ENCODE results near the gene BORCS6. TPM values are rescaled to one million over a fixed set of nuclear protein-coding genes. Genes with fewer than 3 reads are reported as not detected.

Gene BORCS6
- total and polyA plus RNA-seq, 2 donors from 2014 or later, result 8.6 to 15.4 TPM

DNA sequence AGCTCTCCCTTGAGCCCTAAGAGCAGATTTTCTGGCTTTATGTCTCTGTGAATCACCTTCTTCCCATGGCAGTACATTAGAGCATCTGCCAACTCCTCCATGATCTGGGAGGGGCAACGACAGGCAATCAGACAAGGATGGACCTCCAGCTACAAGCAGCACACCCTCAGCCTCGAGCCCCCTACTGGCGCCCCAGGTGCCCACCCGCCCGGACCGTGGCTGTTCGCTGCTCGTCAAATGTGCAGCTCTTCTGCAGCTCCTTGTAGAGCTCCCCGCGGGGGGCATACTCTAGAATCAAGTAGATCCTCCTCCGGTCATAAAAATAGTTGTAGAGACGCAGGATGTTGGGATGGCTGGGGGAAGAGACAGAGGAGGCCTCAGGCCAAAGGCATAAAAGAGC, 16.6 kb upstream of the BORCS6 start:
- Histone ChIP-seq H3K4me1 (ENCODE audit: control insufficient read depth in 2 of 3, insufficient read depth in 2 of 3, low read depth in 1 of 3, low read length in 3 of 3) (peaks cover 0 to 9% (median 0%) of the 10 kb centered on the region in 3 donors), H3K27ac (ENCODE audit: low read depth in 2 of 2, low read length in 2 of 2) (no peak overlapping the region), H3K36me3 (ENCODE audit: control insufficient read depth in 2 of 3, insufficient read depth in 3 of 3, low read length in 3 of 3) (no peaks in the 10 kb centered on the region), H3K27me3 (ENCODE audit: control insufficient read depth, insufficient read depth, low read length) (no peaks in the 10 kb centered on the region), H3K9me3 (ENCODE audit: control insufficient read depth in 2 of 3, insufficient read depth in 1 of 3, low read length in 3 of 3) (no peaks in the 10 kb centered on the region), H3K4me3 (ENCODE audit: low read length in 3 of 3) (no peak overlapping the region), H3K9ac (ENCODE audit: low read length in 3 of 3) (no peak overlapping the region)
- FAIRE-seq, result no peak
- peak in 1 of 5 donors; percentile 29 for DNase-seq
- intact Hi-C loops (cut with DNase I), result no loop called here
- TF ChIP-seq, protein P1, sequence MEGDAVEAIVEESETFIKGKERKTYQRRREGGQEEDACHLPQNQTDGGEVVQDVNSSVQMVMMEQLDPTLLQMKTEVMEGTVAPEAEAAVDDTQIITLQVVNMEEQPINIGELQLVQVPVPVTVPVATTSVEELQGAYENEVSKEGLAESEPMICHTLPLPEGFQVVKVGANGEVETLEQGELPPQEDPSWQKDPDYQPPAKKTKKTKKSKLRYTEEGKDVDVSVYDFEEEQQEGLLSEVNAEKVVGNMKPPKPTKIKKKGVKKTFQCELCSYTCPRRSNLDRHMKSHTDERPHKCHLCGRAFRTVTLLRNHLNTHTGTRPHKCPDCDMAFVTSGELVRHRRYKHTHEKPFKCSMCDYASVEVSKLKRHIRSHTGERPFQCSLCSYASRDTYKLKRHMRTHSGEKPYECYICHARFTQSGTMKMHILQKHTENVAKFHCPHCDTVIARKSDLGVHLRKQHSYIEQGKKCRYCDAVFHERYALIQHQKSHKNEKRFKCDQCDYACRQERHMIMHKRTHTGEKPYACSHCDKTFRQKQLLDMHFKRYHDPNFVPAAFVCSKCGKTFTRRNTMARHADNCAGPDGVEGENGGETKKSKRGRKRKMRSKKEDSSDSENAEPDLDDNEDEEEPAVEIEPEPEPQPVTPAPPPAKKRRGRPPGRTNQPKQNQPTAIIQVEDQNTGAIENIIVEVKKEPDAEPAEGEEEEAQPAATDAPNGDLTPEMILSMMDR (IDR thresholded peaks at IDR 0.05; ENCODE audit: borderline replicate concordance, extremely low read depth, insufficient read depth), result no peak

DNA sequence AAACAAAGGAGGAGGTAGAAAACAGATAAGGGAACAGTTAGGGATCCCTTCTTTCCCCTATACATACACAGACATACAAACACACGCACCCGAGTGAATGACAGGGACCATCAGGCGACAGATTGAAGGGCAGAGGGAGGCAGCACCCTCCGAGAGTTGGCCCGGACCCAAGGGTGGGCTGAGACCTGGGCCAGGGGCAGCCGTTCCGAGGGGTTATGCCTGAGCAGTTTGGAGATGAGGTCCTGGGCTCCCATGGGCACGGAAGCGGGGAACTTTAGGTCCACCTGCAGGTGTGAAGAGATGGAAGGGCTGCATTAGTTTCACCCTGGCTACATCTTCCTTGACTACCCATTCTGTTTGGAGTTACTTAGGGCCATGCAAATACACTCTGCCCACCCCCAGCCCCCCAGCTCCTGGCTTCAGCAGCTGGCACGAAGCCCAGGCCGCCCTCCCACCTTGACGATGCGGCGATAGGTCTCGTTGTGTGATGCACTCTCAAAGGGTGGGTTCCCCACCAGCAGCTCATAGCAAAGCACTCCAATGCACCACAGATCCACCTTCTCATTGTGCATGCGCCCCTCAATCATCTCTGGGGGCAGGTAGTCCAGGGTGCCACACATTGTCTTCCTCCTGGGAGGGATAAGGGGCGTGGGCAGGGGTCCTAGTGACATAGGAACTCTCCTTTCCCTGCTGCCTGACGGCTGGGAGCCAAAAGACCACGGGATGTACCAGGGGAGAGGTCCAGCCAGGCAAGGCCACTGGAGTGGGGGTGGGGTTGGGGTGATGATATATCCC, 15.0 kb upstream of the BORCS6 start:
- peaks cover 0 to under 1% (median 0%) of the 10 kb centered on the region in 3 donors for H3K4me1 ChIP-seq (ENCODE audit: control insufficient read depth in 2 of 3, insufficient read depth in 2 of 3, low read depth in 1 of 3, low read length in 3 of 3)
- intact Hi-C loops (cut with DNase I), result no loop called here
- no peak overlapping the region for H3K9ac ChIP-seq (ENCODE audit: low read length in 3 of 3)
- TF ChIP-seq, protein P1 (IDR thresholded peaks at IDR 0.05; ENCODE audit: borderline replicate concordance, extremely low read depth, insufficient read depth), result no peak
- H3K4me3 ChIP-seq (ENCODE audit: low read length in 3 of 3), result no peak overlapping the region
- no peaks in the 10 kb centered on the region for H3K27me3 ChIP-seq (ENCODE audit: control insufficient read depth, insufficient read depth, low read length)
- H3K27ac ChIP-seq (ENCODE audit: low read depth in 2 of 2, low read length in 2 of 2), result no peak overlapping the region
- H3K9me3 ChIP-seq (ENCODE audit: control insufficient read depth in 2 of 3, insufficient read depth in 1 of 3, low read length in 3 of 3), result no peaks in the 10 kb centered on the region
- DNase-seq (peak in 1 of 5 donors; percentile 62), FAIRE-seq (no peak)
- H3K36me3 ChIP-seq (ENCODE audit: control insufficient read depth in 2 of 3, insufficient read depth in 3 of 3, low read length in 3 of 3), result no peaks in the 10 kb centered on the region

DNA sequence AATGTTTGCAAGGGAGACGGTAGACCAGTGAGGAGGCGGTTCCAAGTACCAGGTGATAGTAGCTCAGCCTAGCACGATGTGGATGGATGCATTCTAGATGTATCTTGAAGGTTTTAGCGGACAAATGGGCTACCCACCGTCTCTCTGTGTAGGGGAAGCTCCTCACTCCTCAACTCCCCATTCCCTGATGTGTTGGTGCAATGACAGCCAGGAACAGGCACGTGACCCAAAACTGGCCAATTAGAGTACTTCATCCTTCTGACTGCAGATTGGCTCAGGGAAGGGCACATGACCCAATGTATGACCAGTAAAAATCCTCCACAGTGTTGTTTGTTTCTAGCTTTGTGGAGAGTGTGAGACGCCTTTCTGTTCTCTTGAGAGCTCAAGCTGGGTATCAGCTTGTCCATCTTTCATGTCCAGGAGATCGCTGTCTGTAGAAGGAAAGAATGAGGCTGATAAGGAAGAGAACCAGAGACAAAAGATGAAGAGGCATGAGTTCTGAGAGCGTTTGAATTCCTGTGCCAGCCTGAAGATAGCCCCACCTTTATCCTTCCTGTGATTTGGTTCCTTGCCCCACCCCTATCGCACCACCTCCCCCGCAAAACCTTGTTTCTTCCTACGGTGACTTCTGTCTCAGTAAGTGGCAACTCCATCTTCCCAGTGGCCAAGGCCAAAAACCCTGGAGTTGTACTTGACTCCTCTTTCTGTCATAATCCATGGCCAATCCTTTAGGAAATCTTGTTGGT, 2.3 kb upstream of the BORCS6 start:
- peak; percentile 94 for FAIRE-seq
- H3K4me3 ChIP-seq (ENCODE audit: low read length in 3 of 3), result peak overlapping the region; percentile 52 to 78 (median 56)

More for the DNA sequence above, 2.3 kb upstream of the BORCS6 start:
- Histone ChIP-seq H3K27me3 (ENCODE audit: control insufficient read depth, insufficient read depth, low read length) (no peaks in the 10 kb centered on the region), H3K27ac (ENCODE audit: low read depth in 2 of 2, low read length in 2 of 2) (peak overlapping the region in 1 of 2 donors; percentile 85), H3K9me3 (ENCODE audit: control insufficient read depth in 2 of 3, insufficient read depth in 1 of 3, low read length in 3 of 3) (no peaks in the 10 kb centered on the region), H3K9ac (ENCODE audit: low read length in 3 of 3) (peak overlapping the region; percentile 42 to 56 (median 56)), H3K4me1 (ENCODE audit: control insufficient read depth in 2 of 3, insufficient read depth in 2 of 3, low read depth in 1 of 3, low read length in 3 of 3) (peaks cover 5 to 34% (median 20%) of the 10 kb centered on the region in 3 donors), H3K36me3 (ENCODE audit: control insufficient read depth in 2 of 3, insufficient read depth in 3 of 3, low read length in 3 of 3) (no peaks in the 10 kb centered on the region)
- intact Hi-C loops (cut with DNase I), result no loop called here
- TF ChIP-seq, protein P1 (IDR thresholded peaks at IDR 0.05; ENCODE audit: borderline replicate concordance, extremely low read depth, insufficient read depth), result no peak
- DNase-seq, result peak; percentile 73 to 96 (median 88)

Measured in kidney (tissue), 14 donors.